ENCODE results near the gene FBXL5. TPM values are rescaled to one million over a fixed set of nuclear protein-coding genes. Genes with fewer than 3 reads are reported as not detected.
A peak's percentile ranks its signal among the peaks of the same experiment; 100 is the strongest.
"Not testable (repeated sequence)": the region's sequence is repeated elsewhere in the genome, so short reads cannot be mapped to it uniquely, and the experiment has no call there.

Gene FBXL5
- total RNA-seq, 1 experiment from 2014 or later = 41.6 TPM

DNA sequence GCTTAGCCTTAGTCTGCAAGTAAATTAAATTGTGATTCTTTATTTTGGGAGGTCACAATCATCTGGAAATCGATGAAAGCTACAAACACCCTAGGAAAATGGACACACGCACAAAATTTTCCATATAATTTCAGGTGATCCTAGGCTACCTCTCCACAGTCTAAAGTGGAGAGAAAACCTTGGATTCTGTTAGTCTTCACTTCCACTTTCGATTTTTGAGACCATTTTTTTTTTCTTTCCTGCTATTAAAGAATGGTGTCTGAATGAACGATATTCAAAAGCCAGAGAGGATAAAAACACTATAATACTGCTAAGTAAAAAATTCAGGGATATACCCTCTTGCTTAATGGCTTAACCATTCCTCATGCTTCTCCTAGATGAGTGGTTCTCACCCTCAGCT, 1.7 kb downstream of the FBXL5 start:
- no peak for DNase-seq (ENCODE audit: extremely low read depth, low read depth)

DNA sequence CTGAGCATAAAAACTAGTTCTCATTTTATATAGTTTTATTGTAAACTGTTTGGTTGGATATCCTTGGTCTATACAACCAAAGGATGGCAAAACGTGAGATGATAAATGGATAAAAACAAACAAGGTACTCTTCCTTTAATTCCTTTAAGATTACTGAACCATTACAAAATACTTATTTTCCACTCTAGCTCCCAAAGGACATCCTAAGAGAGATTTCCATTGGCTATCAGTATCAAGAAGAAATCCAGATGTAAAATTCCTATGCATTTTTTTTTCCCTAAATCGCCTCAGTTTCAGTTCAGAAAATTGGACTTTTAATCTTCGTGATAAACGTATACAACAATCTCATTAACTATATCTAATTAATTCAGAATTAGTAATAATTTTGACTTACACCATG, 2.3 kb downstream of the FBXL5 start:
- no peak for DNase-seq (ENCODE audit: extremely low read depth, low read depth)

DNA sequence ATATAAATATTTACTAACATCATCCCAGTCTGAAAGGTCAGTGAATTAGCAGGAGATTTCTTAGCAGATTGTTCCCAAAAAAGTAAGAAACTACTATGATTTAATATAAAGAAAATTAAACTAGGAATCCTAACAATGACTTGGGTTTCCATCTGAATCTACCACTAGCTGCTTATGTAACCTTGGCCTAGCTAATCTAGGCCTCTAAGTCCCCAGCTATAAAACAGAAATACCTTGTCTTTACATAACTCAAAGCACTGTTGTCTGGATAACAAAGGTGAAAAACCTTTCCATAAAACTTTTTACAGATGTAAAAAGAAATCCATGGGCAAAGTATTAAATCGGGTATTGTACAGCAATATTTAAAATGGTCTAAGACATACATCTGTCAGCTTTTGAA, 3.0 kb downstream of the FBXL5 start:
- no peak for DNase-seq (ENCODE audit: extremely low read depth, low read depth)

DNA sequence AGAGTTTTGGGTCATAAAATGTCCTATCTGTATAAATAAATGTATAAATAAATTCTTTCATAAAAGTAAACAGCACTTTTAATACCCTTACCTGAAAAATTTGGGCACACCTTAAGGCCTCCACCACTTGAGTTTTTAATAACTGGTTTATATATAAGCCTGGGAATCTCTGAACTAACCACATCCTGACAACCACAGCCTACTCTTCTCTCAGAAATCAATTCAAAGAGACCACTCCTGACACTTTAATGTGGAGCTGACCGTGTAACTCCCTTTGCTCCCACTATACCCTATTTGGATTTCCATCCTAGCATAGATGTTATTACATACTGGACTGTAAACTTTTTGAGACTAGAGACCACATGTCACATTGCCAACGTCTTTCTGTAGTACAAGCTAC, 3.5 kb downstream of the FBXL5 start:
- no peak for DNase-seq (ENCODE audit: extremely low read depth, low read depth)

DNA sequence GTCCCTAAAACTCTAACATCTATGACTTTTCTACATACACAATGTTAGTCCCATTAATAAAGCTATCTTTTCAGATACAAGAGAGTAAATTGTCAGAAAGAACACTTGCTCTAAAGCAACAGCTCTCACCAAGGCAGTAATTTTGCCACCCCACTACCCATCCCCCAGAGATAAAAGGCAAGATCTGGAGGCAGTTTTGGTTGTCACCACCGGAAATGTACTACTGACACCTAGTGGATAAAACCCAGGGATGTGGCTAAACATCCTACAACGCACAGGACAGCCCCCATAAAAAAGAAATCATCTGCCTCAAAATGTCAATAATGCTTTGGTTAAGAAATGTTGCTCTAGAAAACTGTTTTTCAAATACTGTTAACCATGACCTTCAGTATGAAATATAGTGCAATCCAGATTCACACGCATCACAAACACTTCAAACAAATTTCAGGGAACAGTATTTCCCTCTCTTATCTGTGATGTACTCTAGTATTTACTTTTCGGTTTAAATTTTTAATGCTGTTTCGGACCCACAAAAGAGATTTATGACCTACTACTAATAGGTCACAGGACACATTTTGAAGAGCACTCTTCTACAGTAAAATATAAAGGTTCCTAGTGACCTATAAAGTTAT, 5.1 kb downstream of the FBXL5 start:
- peak; percentile 48 for DNase-seq (ENCODE audit: extremely low read depth, low read depth)

DNA sequence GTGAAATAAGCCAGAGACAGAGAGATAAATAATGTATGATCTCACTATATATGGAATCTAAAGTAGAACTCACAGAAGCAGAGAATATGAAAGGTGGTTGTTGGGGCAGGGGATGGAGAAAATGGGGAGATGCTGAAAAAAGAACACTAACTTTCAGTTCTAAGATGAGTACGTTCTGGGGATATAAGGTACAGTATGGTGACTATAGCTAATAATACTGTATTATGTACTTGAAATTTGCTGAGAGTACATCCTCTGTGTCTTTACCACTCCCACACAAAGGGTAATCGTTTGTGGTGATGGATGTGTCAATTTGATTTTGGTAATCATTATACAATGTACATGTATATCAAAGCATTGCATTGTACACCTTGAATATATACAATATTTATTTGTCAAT, 6.6 kb downstream of the FBXL5 start:
- DNase-seq (ENCODE audit: extremely low read depth, low read depth) = no peak

DNA sequence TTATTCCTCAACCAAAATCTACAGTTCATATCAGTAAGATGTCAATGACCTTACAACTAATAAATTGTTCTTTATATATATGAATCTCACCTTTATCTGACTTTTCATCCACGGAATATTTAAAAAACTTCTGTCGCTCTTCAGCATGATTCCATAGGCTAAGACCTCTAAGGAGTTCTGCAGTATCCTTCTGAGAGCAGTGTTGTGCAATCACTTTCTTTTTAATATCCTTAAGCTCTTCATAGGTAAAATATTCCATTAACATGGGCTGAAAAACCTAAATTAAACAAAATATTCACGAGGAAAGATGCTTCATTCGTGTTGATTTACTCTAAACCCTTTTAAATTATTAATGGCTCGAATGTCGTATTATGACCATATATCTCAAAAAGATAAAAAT, 16.7 kb downstream of the FBXL5 start:
- DNase-seq (ENCODE audit: extremely low read depth, low read depth) = no peak

DNA sequence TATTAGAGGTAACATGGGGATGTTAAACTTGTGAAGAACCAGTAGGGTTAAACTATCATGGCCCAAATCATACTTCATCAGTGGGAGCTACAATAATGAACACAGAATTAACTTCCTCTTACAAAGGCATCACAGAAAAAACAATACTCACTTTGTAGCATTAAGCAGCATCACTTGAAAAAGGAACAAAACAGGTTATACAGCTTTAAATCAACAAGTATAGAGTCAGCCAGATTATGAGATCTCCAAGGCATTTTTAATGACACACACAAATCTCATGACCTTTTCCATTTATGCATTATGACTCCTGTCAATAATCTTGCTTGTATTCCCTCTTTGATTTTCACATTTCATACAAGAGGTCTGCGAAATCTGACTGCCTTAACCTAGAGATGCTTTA, 18.3 kb downstream of the FBXL5 start:
- DNase-seq (ENCODE audit: extremely low read depth, low read depth) = no peak

DNA sequence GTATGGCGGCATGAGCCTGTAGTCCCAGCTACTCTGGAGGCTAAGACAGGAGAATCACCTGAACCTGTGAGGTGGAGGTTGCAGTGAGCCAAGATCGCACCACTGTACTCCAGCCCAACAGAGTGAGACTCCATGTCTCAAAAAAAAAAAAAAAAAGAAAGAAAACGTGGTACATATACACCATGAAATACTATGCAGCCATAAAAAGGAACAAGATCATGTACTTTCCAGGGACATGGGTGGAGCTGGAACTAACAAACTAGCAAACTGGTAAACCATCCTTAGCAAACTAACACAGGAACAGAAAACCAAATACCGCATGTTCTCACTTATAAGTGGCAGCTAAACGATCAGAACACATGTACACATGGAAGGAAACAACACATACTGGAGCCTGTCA, 37.8 kb downstream of the FBXL5 start:
- not testable (repeated sequence) for DNase-seq (ENCODE audit: extremely low read depth, low read depth)

DNA sequence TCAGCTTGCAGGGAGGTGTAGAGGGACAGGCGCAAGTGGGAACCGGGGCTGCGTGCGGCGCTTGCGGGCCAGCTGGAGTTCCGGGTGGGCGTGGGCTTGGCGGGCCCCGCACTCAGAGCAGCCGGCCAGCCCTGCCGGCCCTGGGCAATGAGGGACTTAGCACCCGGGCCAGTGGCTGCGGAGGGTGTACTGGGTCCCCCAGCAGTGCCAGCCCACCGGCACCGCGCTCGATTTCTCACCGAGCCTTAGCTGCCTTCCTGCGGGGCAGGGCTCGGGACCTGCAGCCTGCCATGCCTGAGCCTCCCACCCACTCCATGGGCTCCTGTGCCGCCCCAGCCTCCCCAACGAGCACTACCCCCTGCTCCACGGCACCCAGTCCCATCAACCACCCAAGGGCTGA, 40.3 kb downstream of the FBXL5 start:
- DNase-seq (ENCODE audit: extremely low read depth, low read depth) = not testable (repeated sequence)

DNA sequence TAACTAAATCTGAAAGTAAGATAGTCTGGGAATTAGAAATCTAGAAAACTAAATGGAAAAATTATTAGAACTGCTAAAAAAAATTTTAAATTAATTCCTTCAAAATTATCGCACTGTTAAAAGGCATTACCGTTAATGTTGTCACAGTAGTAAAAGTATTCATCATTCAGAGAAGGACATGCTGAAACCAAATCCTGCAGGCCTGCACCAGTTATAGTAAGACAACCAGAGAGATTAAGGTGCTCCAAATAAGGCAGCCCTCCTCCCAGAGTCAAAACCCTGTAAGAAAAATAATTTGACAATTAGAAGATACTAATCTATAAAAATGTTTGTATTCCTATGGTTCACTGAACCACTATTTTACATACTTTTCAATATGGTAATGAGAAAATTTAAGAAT, 43.0 kb downstream of the FBXL5 start:
- DNase-seq (ENCODE audit: extremely low read depth, low read depth) = no peak

DNA sequence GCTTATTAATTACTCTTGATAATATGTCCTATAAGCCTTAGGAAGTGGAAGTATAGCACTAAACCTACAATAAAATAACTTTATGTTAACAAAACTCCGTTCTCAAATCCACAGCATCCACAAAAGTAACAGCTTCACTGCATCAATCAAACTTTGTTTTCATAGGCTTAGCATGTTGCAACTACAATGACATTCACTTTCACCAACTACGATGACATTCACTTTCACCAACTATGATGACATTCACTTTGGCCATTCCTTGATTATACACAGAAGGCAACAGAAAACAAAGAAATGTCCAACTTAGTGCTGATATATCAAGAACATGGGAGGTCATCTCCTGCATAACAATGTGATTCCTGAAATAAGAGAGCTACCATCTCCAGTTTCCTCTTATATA, 44.3 kb downstream of the FBXL5 start:
- peak; percentile 9 for DNase-seq (ENCODE audit: extremely low read depth, low read depth)

DNA sequence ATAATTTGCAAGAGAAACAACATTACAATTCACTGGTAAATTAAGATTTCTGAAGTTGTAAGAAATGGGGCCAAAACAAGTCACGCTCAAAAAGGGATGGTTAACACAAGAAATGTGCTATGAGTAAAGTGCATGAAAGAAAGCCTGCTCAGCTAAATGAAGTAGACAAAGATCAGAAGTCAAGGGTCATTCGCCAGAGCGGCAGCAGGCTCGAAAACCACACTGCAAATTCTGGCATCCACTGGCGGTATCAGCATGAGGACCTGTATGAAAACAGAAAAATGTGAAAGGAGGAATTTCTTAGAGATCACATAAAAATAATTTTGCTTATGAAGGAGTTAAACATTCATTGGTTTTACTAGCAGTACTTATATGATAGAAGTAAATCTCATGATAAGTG, 49.6 kb downstream of the FBXL5 start:
- no peak for DNase-seq (ENCODE audit: extremely low read depth, low read depth)

DNA sequence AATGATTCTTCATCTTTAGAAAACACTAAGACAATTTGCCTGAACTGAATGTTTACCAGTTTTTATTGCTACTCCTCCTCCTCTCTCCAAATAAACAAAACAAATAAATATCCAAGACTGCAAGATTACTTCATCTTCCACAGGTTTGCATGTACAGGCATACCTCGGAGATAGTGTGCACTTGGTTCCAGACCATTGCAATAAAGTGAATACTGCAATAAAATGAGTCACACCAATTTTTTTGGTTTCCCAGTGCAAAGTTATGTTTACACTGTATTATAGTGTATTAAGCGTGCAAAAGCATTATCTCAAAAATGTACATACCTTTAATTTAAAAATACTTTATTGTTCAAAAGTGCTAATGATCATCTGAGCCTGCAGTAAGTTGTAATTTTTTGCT, 53.3 kb downstream of the FBXL5 start:
- DNase-seq (ENCODE audit: extremely low read depth, low read depth) = no peak

DNA sequence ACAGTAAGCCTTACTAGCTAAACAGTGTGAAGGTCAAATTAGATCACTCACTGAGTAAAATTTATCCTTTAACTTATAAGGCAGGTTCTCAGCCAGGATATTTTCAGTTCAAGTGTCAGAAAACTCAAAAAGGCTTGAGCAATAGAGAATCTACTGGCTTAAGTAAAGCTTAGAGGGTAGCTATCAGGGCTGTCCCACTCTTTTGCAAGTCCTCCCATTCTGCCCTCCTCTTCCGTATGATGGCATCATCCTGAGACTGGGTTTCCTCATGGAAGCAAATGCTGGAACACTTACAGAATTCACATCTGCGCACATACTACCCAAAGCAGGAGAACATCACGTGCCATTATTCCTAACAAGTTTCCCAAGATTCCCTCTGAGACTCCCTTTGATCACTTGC, 55.0 kb downstream of the FBXL5 start:
- no peak for DNase-seq (ENCODE audit: extremely low read depth, low read depth)

DNA sequence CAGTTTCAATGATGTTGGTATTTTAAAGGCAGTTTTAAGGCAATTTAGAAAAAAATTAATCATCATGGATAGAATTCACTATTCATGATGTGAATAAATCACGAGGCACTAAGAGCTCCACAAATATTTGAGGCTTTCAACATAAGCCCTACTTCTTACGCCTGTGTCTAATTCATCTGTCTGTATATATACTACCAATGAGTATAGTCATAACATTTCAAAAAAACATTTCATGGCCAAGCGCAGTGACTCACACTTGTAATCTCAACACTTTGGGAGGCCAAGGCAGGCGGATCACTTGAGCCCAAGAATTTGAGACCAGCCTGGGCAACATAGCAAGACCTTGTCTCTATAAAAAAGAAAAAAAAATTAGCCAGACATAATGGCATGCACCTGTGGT, 56.5 kb downstream of the FBXL5 start:
- DNase-seq (ENCODE audit: extremely low read depth, low read depth) = no peak

DNA sequence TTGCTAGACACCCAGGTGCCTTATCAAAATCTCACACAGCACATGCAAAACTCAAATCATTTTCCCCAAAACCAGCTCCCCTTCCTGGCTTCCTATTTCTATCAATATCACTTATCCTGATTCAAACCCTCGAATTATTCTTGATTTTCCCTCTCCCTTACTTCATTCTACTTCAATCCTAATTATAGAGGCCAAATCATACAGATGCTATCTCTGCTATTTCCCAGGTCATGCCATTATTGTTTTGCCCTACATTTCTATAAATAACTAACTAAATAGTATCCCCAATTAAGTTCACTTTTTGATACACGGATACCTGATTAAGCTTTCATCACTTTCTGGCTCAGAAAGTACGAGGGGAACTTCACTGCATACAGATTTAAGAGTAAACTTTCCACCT, 62.4 kb downstream of the FBXL5 start:
- no peak for DNase-seq (ENCODE audit: extremely low read depth, low read depth)

DNA sequence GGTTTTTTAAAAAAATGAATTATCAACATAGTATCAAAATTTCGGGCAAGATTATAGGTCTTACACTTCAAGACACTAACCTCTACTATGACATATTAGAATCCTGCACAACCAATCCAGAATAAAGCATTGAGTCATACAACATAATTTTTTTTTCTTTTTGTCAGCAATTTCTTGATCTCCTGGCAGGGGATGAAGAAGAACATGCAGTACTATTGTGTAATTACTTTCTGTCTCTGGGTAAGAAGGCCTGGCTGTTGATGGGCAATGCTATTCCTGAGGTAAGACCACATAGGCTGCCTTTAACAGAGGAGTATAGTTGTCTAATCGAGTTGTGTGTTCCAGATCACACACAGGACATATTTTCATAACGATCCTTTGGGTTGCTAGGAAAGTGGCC, 67.5 kb downstream of the FBXL5 start:
- DNase-seq (ENCODE audit: extremely low read depth, low read depth) = no peak

DNA sequence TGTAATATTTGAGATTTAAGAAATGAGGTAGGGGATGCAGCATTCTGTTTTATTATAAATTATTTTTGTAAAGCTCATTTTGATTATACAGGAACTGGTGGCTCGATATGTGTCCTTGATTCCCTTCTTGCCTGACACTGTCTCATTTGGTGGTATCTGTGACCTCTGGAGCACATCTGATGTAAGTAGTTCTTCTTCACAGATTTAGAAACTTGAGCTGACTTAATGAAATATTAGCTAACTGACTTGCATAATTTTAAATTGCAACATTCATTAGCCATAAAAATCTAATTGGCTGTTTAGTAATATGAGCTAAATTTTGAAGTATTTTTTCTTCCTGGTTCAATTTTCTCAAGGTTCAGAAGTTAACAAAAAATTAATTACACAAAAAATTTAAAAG, 69.1 kb downstream of the FBXL5 start:
- no peak for DNase-seq (ENCODE audit: extremely low read depth, low read depth)

DNA sequence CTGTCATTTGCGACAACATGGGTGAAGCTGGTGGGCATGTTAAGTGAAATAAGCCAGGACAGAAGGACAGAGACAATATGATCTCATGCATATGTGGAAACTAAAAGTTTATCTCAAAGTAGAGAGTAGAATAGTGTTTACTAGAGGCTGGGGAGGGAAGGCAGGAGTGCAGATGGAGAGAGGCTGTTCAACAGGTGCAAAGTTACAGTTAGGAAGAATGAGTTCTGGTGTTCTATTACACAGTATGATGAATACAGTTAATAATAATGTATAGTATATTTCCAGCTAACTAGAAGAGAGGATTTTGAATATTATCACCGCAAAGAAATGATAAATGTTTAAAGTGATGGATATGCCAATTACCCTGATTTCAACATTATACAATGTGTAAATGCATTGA, 69.8 kb downstream of the FBXL5 start:
- DNase-seq (ENCODE audit: extremely low read depth, low read depth) = no peak

DNA sequence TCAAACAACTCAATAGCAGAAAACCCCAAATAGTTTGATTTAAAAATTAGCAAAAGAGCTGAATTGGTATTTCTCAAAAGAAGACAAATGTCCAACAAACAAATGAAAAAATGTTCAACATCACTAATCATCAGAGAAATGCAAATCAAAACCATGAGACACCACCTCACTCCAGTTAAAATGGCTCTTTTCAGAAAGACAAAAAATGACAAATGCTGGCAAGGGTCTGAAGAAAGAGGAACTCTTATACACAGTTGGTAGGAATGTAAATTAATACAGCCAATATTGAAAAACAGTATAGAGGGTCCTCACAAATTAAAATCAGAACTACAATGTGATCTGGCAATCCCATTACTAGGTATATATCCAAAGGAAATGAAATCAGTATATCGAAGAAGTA, 70.4 kb downstream of the FBXL5 start:
- no peak for DNase-seq (ENCODE audit: extremely low read depth, low read depth)

DNA sequence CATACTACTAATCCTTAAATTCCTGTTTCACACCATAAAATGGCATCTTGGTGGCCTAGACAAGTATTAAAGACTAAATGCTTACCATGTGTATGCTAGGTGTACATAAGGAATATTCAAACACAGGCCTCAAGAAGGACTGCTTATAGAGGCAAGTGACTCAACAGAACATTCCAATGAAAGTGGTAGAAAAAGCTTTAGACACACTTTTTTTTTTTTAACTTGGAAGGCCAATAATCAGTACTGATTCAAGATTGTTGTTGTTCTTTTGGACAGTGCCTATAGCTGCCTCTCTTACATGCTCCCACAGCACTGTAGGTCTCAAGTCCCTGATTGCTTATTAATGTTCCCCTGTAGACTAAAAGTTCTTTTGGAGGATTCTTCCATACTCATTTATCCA, 77.6 kb downstream of the FBXL5 start:
- no peak for DNase-seq (ENCODE audit: extremely low read depth, low read depth)

DNA sequence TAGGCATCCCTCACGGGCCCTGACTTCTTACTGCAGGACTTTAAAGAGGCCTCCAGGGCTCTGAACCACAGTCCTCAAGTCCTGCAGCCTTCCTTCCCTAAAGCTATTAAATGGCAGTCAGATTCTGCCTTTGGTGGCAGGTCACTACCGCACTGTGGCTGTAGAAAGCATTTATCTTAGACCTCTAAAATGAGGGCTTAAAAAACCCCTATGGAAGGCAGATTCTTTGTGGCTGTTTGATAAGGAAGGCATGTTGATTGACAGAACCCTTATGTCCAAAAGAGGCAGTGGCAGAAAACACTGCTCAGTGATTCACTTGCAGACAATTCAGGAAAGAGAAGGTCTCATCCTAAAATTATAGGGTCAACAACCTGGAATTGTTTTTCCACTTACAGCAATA, 79.2 kb downstream of the FBXL5 start:
- DNase-seq (ENCODE audit: extremely low read depth, low read depth) = no peak

DNA sequence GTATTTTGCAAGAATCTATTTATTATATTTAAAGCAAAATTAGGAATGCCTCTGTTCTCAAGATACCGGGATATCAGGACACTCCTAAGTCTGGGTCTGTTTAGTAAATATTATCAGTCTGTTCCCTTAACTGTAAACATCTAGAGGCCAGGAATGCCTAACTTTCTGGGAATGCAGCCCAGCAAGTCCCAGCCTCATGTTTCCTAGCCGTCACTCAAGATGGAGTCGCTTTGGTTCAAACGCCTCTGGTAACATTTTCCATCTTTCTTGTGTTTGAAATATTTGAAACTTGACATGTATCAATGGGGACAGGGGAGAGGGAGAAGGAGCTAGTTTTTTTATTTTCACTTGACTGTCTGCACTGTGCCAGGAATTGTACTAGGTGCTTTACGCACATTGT, 85.4 kb downstream of the FBXL5 start:
- no peak for DNase-seq (ENCODE audit: extremely low read depth, low read depth)

Measured in NCI-H460 (cell line).